Stimulated activated CD4-positive, alpha-beta T cell treated with anti-CD3 and anti-CD28 coated beads, Interleukin-2, amount 100 ng/mL, for 4 hours (primary cell): ENCODE results near the gene CIT.

Experiments used
- DNase-seq: peaks from one replicate; pipeline ENCODE4 v3.0.0-alpha.2; 2020; ENCODE audit warnings: low read depth

CIT gene

GRCh38 chr12:119695034-119695433 lies 182.1 kb downstream of the CIT start:
- no peak for DNase-seq

GRCh38 chr12:119694111-119694510 lies 183.0 kb downstream of the CIT start:
- no peak for DNase-seq

GRCh38 chr12:119693511-119693910 lies 183.6 kb downstream of the CIT start:
- DNase-seq = no peak

GRCh38 chr12:119692997-119693396 lies 184.1 kb downstream of the CIT start:
- DNase-seq = no peak

- no peak for DNase-seq
These were observed 184.7 kb downstream of the CIT start for GRCh38 chr12:119692410-119692809.

- DNase-seq = no peak
These were observed 185.8 kb downstream of the CIT start for GRCh38 chr12:119691202-119691810.

- no peak for DNase-seq
These were observed 187.1 kb downstream of the CIT start for GRCh38 chr12:119689935-119690500.

GRCh38 chr12:119687879-119688278 lies 189.2 kb downstream of the CIT start:
- DNase-seq = no peak

GRCh38 chr12:119687406-119687805 lies 189.7 kb downstream of the CIT start:
- DNase-seq = no peak

- DNase-seq = no peak
These were observed 190.3 kb downstream of the CIT start for GRCh38 chr12:119686776-119687175.

GRCh38 chr12:119686355-119686754 lies 190.8 kb downstream of the CIT start:
- DNase-seq = no peak

GRCh38 chr12:119685375-119685774 lies 191.7 kb downstream of the CIT start:
- DNase-seq = no peak

GRCh38 chr12:119684711-119685369 lies 192.3 kb downstream of the CIT start:
- no peak for DNase-seq

- DNase-seq = no peak
These were observed 193.3 kb downstream of the CIT start for GRCh38 chr12:119683816-119684215.

GRCh38 chr12:119683413-119683812 lies 193.7 kb downstream of the CIT start:
- no peak for DNase-seq

- no peak for DNase-seq
These were observed 194.4 kb downstream of the CIT start for GRCh38 chr12:119682639-119683252.

- no peak for DNase-seq
These were observed 195.1 kb downstream of the CIT start for GRCh38 chr12:119681728-119682638.

- no peak for DNase-seq
These were observed 196.0 kb downstream of the CIT start for GRCh38 chr12:119681111-119681510.

GRCh38 chr12:119679490-119679889 lies 197.6 kb downstream of the CIT start:
- no peak for DNase-seq

GRCh38 chr12:119679081-119679480 lies 198.0 kb downstream of the CIT start:
- no peak for DNase-seq

GRCh38 chr12:119678459-119678858 lies 198.7 kb downstream of the CIT start:
- DNase-seq = no peak

GRCh38 chr12:119676573-119676972 lies 200.5 kb downstream of the CIT start:
- no peak for DNase-seq
